Measurements from ENCODE around the gene MINDY4B. TPM values are rescaled to one million over a fixed set of nuclear protein-coding genes. Genes with fewer than 3 reads are reported as not detected.

Gene MINDY4B
- total RNA-seq, 2 donors from 2014 or later = not detected

- no peaks in the 10 kb centered on the region for H3K9me3 ChIP-seq
- no peak for ATAC-seq
- DNase-seq = no peak
- no peaks in the 10 kb centered on the region for H3K27me3 ChIP-seq
- H3K36me3 ChIP-seq (replicated peaks in 1 of 2; ENCODE audit: insufficient read depth in 1 of 2, low read depth in 2 of 2) = no peaks in the 10 kb centered on the region
- H3K27ac ChIP-seq = no peak overlapping the region
- WGBS, 2 donors = 73 to 82% methylated on average over 6 of the region's 6 CpGs
- no peak overlapping the region for H3K4me3 ChIP-seq
- TF ChIP-seq POLR2A (IDR thresholded peaks at IDR 0.05) (no peak), CTCF (IDR thresholded peaks at IDR 0.05) (no peak)
- intact Hi-C loops (cut with DNase I) = no loop called here
- H3K4me1 ChIP-seq = no peaks in the 10 kb centered on the region
Measured at GRCh38 chr3:150829408-150829807, 75.8 kb downstream of the MINDY4B start.

DNA sequence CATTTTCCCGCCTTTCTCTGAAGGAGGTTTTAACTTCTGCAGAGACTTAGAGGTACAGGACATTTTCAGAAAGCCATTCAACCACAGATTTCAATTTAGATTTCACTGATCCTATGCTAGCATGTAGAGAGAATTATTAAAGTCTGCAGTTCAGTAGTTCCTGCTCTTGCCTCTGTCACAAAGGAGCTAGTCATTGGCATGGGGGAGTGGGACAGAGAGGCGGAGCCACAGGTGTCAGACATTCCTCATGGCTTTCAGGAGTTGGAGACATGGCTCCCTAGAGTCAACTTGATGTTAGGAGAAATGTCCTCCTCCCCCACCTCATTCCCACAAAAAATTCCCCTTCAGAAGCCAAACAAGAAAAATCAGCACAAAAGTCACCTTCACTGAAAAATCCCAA is 76.2 kb downstream of the MINDY4B start:
- 81 to 94% methylated on average over 2 of the region's 2 CpGs for WGBS, 2 donors
- Histone ChIP-seq H3K9me3 (no peaks in the 10 kb centered on the region), H3K4me1 (no peaks in the 10 kb centered on the region), H3K27me3 (no peaks in the 10 kb centered on the region), H3K36me3 (replicated peaks in 1 of 2; ENCODE audit: insufficient read depth in 1 of 2, low read depth in 2 of 2) (no peaks in the 10 kb centered on the region), H3K27ac (no peak overlapping the region), H3K4me3 (no peak overlapping the region)
- intact Hi-C loops (cut with DNase I) = no loop called here
- no peak for DNase-seq
- TF ChIP-seq POLR2A (IDR thresholded peaks at IDR 0.05) (no peak), CTCF (IDR thresholded peaks at IDR 0.05) (no peak)
- no peak for ATAC-seq

DNA sequence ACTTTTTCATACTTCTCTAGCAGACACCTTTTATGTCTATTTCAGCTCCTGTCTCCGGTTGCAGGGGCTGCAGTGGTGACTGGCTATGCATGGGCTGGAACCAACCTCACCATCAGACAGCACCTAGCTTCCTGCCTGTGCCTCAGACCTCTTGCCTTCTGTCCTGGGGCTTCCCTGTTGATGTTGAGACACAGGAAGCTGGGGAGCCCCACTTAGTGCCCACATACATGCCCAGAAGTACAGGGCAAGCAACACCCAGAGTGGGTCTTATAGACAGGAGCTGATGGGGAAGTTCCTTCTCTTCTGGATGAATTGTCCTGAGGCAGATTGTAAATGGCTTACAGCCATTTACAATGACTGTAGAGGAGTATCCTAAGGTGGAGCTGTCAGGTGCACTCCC is 77.0 kb downstream of the MINDY4B start:
- DNase-seq (no peak), ATAC-seq (no peak)
- 75 to 86% methylated on average over 1 of the region's 1 CpG for WGBS, 2 donors
- intact Hi-C loops (cut with DNase I) = no loop called here
- Histone ChIP-seq H3K9me3 (no peaks in the 10 kb centered on the region), H3K4me1 (no peaks in the 10 kb centered on the region), H3K27ac (no peak overlapping the region), H3K36me3 (replicated peaks in 1 of 2; ENCODE audit: insufficient read depth in 1 of 2, low read depth in 2 of 2) (no peaks in the 10 kb centered on the region), H3K4me3 (no peak overlapping the region), H3K27me3 (no peaks in the 10 kb centered on the region)
- TF ChIP-seq POLR2A (IDR thresholded peaks at IDR 0.05) (no peak), CTCF (IDR thresholded peaks at IDR 0.05) (no peak)

DNA sequence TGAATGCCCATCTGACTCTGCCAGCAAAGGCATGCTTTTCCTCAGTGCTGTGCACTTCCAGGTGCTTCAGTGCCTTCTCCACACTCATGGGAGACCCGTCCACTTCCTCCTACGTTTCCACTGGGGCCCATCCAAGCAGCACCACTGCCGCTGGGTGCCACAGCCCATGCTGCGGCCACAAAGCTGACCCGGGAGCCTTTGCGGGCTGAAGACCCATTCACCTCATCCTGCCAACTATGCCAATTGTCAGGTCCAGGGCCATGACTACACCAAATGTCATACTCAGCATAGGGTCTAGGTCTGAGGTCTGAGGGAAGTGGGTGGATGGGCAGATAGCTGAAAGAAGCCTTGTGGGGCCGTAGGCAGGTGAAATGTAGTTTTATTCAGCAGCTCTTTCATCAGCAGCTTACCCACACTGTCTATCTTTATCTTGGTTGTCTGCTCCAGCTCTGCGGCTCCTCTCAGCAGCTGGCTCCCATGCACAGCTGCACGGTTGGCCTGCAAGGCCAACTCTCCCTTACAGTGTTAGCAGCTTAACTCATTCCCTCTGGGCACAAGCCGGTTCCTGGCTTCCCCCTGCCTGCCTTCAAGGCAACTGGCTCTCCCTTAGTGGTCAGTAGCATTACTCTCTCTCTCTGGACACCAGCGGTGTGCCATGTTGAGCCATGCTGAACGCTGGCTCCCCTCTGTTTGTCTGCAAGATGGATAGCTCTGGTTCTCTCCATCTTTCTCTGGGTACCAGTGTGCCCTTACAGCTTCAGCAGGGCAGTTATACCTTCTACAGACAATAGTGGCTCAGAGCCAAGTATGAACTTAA is 78.6 kb downstream of the MINDY4B start:
- no peaks in the 10 kb centered on the region for H3K4me1 ChIP-seq
- intact Hi-C loops (cut with DNase I) = no loop called here
- H3K36me3 ChIP-seq (replicated peaks in 1 of 2; ENCODE audit: insufficient read depth in 1 of 2, low read depth in 2 of 2) = no peaks in the 10 kb centered on the region
- DNase-seq (no peak), ATAC-seq (no peak)
- H3K27me3 ChIP-seq = no peaks in the 10 kb centered on the region
- WGBS, 2 donors = 84 to 96% methylated on average over 6 to 12 of the region's 12 CpGs
- TF ChIP-seq POLR2A (IDR thresholded peaks at IDR 0.05) (no peak), CTCF (IDR thresholded peaks at IDR 0.05) (no peak)
- no peak overlapping the region for H3K27ac ChIP-seq
- H3K9me3 ChIP-seq = no peaks in the 10 kb centered on the region
- H3K4me3 ChIP-seq = no peak overlapping the region

DNA sequence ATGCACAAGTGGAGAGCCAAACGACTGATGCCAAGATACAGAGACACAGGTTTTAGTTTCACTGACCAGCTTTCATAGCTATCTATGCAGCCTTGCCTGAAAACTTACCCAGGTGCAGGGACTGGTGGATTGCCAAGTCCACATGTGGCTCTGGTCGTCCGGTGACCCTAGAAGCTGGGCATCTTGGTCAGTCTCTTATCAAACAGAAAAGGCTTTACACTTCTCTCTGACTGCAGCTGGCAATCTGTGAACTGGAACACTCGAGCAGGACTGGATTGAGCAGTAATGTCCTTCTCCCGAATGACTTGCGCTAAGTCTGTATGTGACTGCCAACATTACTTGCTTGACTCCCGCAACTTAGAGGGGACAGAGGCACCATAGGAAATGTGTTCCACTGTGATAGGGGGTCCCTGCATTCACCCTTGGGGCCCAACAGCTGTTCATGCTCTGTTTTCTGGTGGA is 79.3 kb downstream of the MINDY4B start:
- no peak overlapping the region for H3K4me3 ChIP-seq
- no peak overlapping the region for H3K27ac ChIP-seq
- no peaks in the 10 kb centered on the region for H3K36me3 ChIP-seq (replicated peaks in 1 of 2; ENCODE audit: insufficient read depth in 1 of 2, low read depth in 2 of 2)
- H3K4me1 ChIP-seq = no peaks in the 10 kb centered on the region
- TF ChIP-seq CTCF (IDR thresholded peaks at IDR 0.05) (no peak), POLR2A (IDR thresholded peaks at IDR 0.05) (no peak)
- no peaks in the 10 kb centered on the region for H3K9me3 ChIP-seq
- ATAC-seq (no peak), DNase-seq (peak in 3 of 4 donors; percentile 16 to 58 (median 30))
- WGBS, 2 donors = 24 to 41% methylated on average over 5 to 7 of the region's 7 CpGs
- H3K27me3 ChIP-seq = no peaks in the 10 kb centered on the region
- intact Hi-C loops (cut with DNase I) = no loop called here
